H9 (cell line): ENCODE data around the gene SLIT1. TPM values are rescaled to one million over a fixed set of nuclear protein-coding genes. Genes with fewer than 3 reads are reported as not detected.

Experiments used
- DNase-seq: peaks from one replicate; pipeline ENCODE4 v3.0.0-alpha.2; 2017
- H2AFZ ChIP-seq: one replicate; pipeline ENCODE4 v1.6.1; 2013; ENCODE audit warnings: mild to moderate bottlenecking, low read length, control low read depth, moderate library complexity
- H2AK5ac ChIP-seq: 2 replicates; pipeline ENCODE4 v1.6.1; 2013; ENCODE audit warnings: low read length, control low read depth, mixed read lengths; ENCODE audit not compliant: insufficient read length
- H2BK120ac ChIP-seq: one replicate; pipeline ENCODE4 v1.6.1; 2013; ENCODE audit warnings: low read depth, mild to moderate bottlenecking, low read length, control low read depth, inconsistent platforms; ENCODE audit not compliant: poor library complexity, severe bottlenecking
- H2BK12ac ChIP-seq: 2 replicates; pipeline ENCODE4 v1.6.1; 2013; ENCODE audit warnings: low read length, control low read depth, mixed read lengths, low read depth; ENCODE audit not compliant: insufficient read length
- H2BK15ac ChIP-seq: 2 replicates; pipeline ENCODE4 v1.6.1; 2013; ENCODE audit warnings: low read depth, low read length, control low read depth
- H2BK20ac ChIP-seq: one replicate; pipeline ENCODE4 v1.6.1; 2013; ENCODE audit warnings: low read depth, mild to moderate bottlenecking, low read length, control low read depth, inconsistent platforms; ENCODE audit not compliant: poor library complexity, severe bottlenecking
- H2BK5ac ChIP-seq: 2 replicates; pipeline ENCODE4 v1.6.1; 2013; ENCODE audit warnings: low read length, control low read depth, mixed read lengths; ENCODE audit not compliant: insufficient read length
- H3K14ac ChIP-seq: 2 replicates; pipeline ENCODE4 v1.6.1; 2013; ENCODE audit warnings: low read length, control low read depth; ENCODE audit not compliant: insufficient read depth
- H3K18ac ChIP-seq: 2 replicates; pipeline ENCODE4 v1.6.1; 2013; ENCODE audit warnings: low read depth, mild to moderate bottlenecking, mixed read lengths, low read length, control low read depth; ENCODE audit not compliant: insufficient read length
- H3K23ac ChIP-seq: 2 replicates; pipeline ENCODE4 v1.6.1; 2013; ENCODE audit warnings: low read length, control low read depth, mixed read lengths, low read depth; ENCODE audit not compliant: insufficient read length
- H3K23me2 ChIP-seq: 2 replicates; pipeline ENCODE4 v1.6.1; 2013; ENCODE audit warnings: low read depth, mild to moderate bottlenecking, mixed read lengths, low read length, control low read depth; ENCODE audit not compliant: insufficient read length, poor library complexity, severe bottlenecking
- H3K27ac ChIP-seq: 2 replicates; pipeline ENCODE4 v1.5.1; 2013; ENCODE audit warnings: low read length, control low read depth, mixed read lengths, low read depth; ENCODE audit not compliant: insufficient read length
- H3K27me3 ChIP-seq: 2 replicates; pipeline ENCODE4 v1.6.1; 2013; ENCODE audit warnings: low read length, control low read depth, inconsistent platforms; ENCODE audit not compliant: insufficient read depth
- H3K4ac ChIP-seq: 2 replicates; pipeline ENCODE4 v1.6.1; 2013; ENCODE audit warnings: low read depth, mild to moderate bottlenecking, control low read depth, inconsistent platforms, low read length, moderate library complexity
- H3K4me1 ChIP-seq: 2 replicates; pipeline ENCODE4 v1.6.1; 2013; ENCODE audit warnings: low read length, control low read depth, inconsistent platforms; ENCODE audit not compliant: insufficient read depth
- H3K4me2 ChIP-seq: 2 replicates; pipeline ENCODE4 v1.6.1; 2013; ENCODE audit warnings: low read length, control low read depth, mixed read lengths; ENCODE audit not compliant: insufficient read length, insufficient read depth
- H3K56ac ChIP-seq: 2 replicates; pipeline ENCODE4 v1.6.1; 2013; ENCODE audit warnings: low read depth, mild to moderate bottlenecking, mixed read lengths, low read length, control low read depth; ENCODE audit not compliant: insufficient read length
- H3K79me1 ChIP-seq: 2 replicates; pipeline ENCODE4 v1.6.1; 2013; ENCODE audit warnings: low read depth, mild to moderate bottlenecking, moderate library complexity, low read length, control low read depth, inconsistent platforms; ENCODE audit not compliant: insufficient read depth, poor library complexity, severe bottlenecking
- H3K79me2 ChIP-seq: 2 replicates; pipeline ENCODE4 v1.6.1; 2013; ENCODE audit warnings: low read length, control low read depth, inconsistent platforms; ENCODE audit not compliant: insufficient read depth
- H3K9ac ChIP-seq: 2 replicates; pipeline ENCODE4 v1.6.1; 2013; ENCODE audit warnings: low read length, control low read depth, mixed read lengths; ENCODE audit not compliant: insufficient read length; ENCODE audit errors: extremely low read depth
- H3K9me3 ChIP-seq: one replicate; pipeline ENCODE4 v1.6.1; 2013; ENCODE audit warnings: low read depth, low read length, inconsistent platforms; ENCODE audit not compliant: control insufficient read depth
- H3T11ph ChIP-seq: one replicate; pipeline ENCODE4 v1.6.1; 2013; ENCODE audit warnings: mild to moderate bottlenecking, low read length, control low read depth, inconsistent platforms
- H4K20me1 ChIP-seq: one replicate; pipeline ENCODE4 v1.6.1; 2013; ENCODE audit not compliant: control insufficient read depth, insufficient read length, insufficient read depth
- H4K5ac ChIP-seq: 2 replicates; pipeline ENCODE4 v1.6.1; 2013; ENCODE audit warnings: low read depth, mild to moderate bottlenecking, mixed read lengths, low read length, control low read depth; ENCODE audit not compliant: insufficient read length
- H4K8ac ChIP-seq: replicated peaks from 2 replicates; pipeline ENCODE4 v1.6.1; 2013; ENCODE audit warnings: low read length, control low read depth, mixed read lengths, low read depth; ENCODE audit not compliant: insufficient read length
- H4K91ac ChIP-seq: 2 replicates; pipeline ENCODE4 v1.6.1; 2013; ENCODE audit warnings: low read depth, mild to moderate bottlenecking, moderate library complexity, mixed read lengths, low read length, control low read depth; ENCODE audit not compliant: insufficient read length
- H3K27ac Mint-ChIP-seq, 3 experiments: 2 replicates in 2 of 3; 3 replicates in 1 of 3; pipeline ENCODE4 v1.8.0; 2020 to 2021; ENCODE audit warnings: mixed read lengths in 3 of 3, mild to moderate bottlenecking in 1 of 3, moderate library complexity in 1 of 3
- H3K27me3 Mint-ChIP-seq: 2 replicates; pipeline ENCODE4 v1.8.0; 2021; ENCODE audit warnings: low read depth, mild to moderate bottlenecking, moderate library complexity, mixed read lengths
- H3K36me3 Mint-ChIP-seq, 3 experiments: 2 replicates in 2 of 3; 3 replicates in 1 of 3; pipeline ENCODE4 v1.8.0; 2020 to 2021; ENCODE audit warnings: low read depth in 3 of 3, mixed read lengths in 3 of 3; ENCODE audit not compliant: insufficient read depth in 1 of 3
- H3K4me1 Mint-ChIP-seq, 2 experiments: 2 replicates each; pipeline ENCODE4 v1.8.0; 2020; ENCODE audit warnings: mixed read lengths in 2 of 2
- H3K4me3 Mint-ChIP-seq, 2 experiments: 2 replicates in 1 of 2; 3 replicates in 1 of 2; pipeline ENCODE4 v1.8.0; 2020 to 2021; ENCODE audit warnings: mild to moderate bottlenecking in 2 of 2, mixed read lengths in 2 of 2, moderate library complexity in 1 of 2
- H3K9me3 Mint-ChIP-seq, 2 experiments: 2 replicates in 1 of 2; 3 replicates in 1 of 2; pipeline ENCODE4 v1.8.0; 2020; ENCODE audit warnings: mild to moderate bottlenecking in 2 of 2, mixed read lengths in 2 of 2, moderate library complexity in 1 of 2
- WGBS: extraction: QIAGEN DNeasy Blood & Tissue Kit; methylation state at CpG from one replicate; pipeline ENCODE4 v1.1.7; 2013; ENCODE audit warnings: missing lambda C conversion rate, low lambda C conversion rate, mixed read lengths; ENCODE audit not compliant: insufficient read length; ENCODE audit errors: extremely low coverage; 5-methylcytosine and 5-hydroxymethylcytosine counted together
- total RNA-seq: library from RNA; stranded (reverse); gene quantifications from 2 replicates; pipeline ENCODE4 v1.2.1, GENCODE V29; 2021
- TF ChIP-seq, protein P1 (sequence below): fragments of 200-600 bp; sonication (generic); conservative IDR thresholded peaks from 3 replicates; pipeline ENCODE4 v1.8.0; 2021; ENCODE audit warnings: antibody characterized with exemption, mild to moderate bottlenecking

SLIT1 gene
- total RNA-seq, 1 experiment from 2014 or later = 0.57 TPM

DNA sequence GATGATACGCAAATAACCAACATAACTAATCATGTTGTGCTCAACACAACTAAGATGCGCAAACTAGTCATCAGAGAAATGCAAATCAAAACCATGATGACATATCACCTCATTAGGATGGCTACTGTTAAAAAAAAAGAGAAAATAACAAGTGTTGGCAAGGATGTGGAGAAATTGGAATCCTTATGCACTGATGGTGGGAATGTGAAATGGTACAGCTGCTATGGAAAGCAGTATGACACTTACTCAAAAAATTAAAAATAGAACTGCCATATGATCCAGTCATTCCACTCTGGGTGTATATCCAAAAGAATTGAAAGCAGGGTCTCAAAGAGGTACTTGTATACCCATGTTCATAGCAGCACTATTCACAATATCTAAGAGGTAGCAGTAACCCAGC is 42.9 kb downstream of the SLIT1 start:
- peaks cover 5% of the 10 kb centered on the region; the same call in 1 of the 2 replicates for H3K4me1 ChIP-seq
- no peak overlapping the region for H2AFZ ChIP-seq
- H2BK120ac ChIP-seq = no peak overlapping the region
- H3K27me3 Mint-ChIP-seq = peaks cover 27% of the 10 kb centered on the region
- no peak overlapping the region for H3K18ac ChIP-seq
- no peak overlapping the region for H3K9ac ChIP-seq
- no peak overlapping the region for H2BK20ac ChIP-seq
- H3K27me3 ChIP-seq = no peaks in the 10 kb centered on the region
- H3K9me3 Mint-ChIP-seq = no peaks in the 10 kb centered on the region
- no peak overlapping the region for H3K4ac ChIP-seq
- no peak overlapping the region for H2BK15ac ChIP-seq
- no peak overlapping the region for H3T11ph ChIP-seq
- no peak overlapping the region for H3K56ac ChIP-seq
- H4K8ac ChIP-seq = no peak overlapping the region
- DNase-seq = no peak
- H3K27ac Mint-ChIP-seq = no peak overlapping the region
- no peaks in the 10 kb centered on the region for H4K20me1 ChIP-seq
- no peaks in the 10 kb centered on the region for H3K23me2 ChIP-seq
- H4K91ac ChIP-seq = no peak overlapping the region
- no peak overlapping the region for H2BK5ac ChIP-seq
- H3K4me2 ChIP-seq = no peak overlapping the region
- no peak overlapping the region for H3K23ac ChIP-seq
- H3K27ac ChIP-seq = no peak overlapping the region
- no peaks in the 10 kb centered on the region for H3K9me3 ChIP-seq
- peaks cover 18 to 20% of the 10 kb centered on the region in 2 experiments for H3K4me1 Mint-ChIP-seq
- H3K79me1 ChIP-seq = no peaks in the 10 kb centered on the region
- H3K4me3 Mint-ChIP-seq = no peak overlapping the region
- H2BK12ac ChIP-seq = no peak overlapping the region
- H3K36me3 Mint-ChIP-seq = no peaks in the 10 kb centered on the region
- no peak overlapping the region for H4K5ac ChIP-seq
- TF ChIP-seq, protein P1, sequence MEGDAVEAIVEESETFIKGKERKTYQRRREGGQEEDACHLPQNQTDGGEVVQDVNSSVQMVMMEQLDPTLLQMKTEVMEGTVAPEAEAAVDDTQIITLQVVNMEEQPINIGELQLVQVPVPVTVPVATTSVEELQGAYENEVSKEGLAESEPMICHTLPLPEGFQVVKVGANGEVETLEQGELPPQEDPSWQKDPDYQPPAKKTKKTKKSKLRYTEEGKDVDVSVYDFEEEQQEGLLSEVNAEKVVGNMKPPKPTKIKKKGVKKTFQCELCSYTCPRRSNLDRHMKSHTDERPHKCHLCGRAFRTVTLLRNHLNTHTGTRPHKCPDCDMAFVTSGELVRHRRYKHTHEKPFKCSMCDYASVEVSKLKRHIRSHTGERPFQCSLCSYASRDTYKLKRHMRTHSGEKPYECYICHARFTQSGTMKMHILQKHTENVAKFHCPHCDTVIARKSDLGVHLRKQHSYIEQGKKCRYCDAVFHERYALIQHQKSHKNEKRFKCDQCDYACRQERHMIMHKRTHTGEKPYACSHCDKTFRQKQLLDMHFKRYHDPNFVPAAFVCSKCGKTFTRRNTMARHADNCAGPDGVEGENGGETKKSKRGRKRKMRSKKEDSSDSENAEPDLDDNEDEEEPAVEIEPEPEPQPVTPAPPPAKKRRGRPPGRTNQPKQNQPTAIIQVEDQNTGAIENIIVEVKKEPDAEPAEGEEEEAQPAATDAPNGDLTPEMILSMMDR = no peak
- H2AK5ac ChIP-seq = no peak overlapping the region
- no peak overlapping the region for H3K14ac ChIP-seq
- WGBS = no CpG with 5 or more reads among the region's 2 CpGs
- H3K79me2 ChIP-seq = no peaks in the 10 kb centered on the region
